BE2C (cell line): ENCODE results near the gene ERGIC3.

Source experiments
- DNase-seq: peaks from one replicate; pipeline ENCODE4 v3.0.0-alpha.2; 2020
- H3K27me3 ChIP-seq: fragments of 250-450 bp; sonication (Bioruptor Pico); 2 replicates; pipeline ENCODE4 v1.5.1; 2020; ENCODE audit warnings: mild to moderate bottlenecking
- H3K36me3 ChIP-seq: fragments of 250-450 bp; sonication (Bioruptor Pico); 2 replicates; pipeline ENCODE4 v1.5.1; 2020; ENCODE audit warnings: mild to moderate bottlenecking
- H3K4me1 ChIP-seq: fragments of 250-450 bp; sonication (Bioruptor Pico); 2 replicates; pipeline ENCODE4 v1.5.1; 2020
- H3K4me3 ChIP-seq: 2 replicates; pipeline ENCODE4 v1.5.1; 2011; ENCODE audit warnings: low read depth, low read length
- H3K9me3 ChIP-seq: fragments of 250-450 bp; sonication (Bioruptor Pico); 2 replicates; pipeline ENCODE4 v1.5.1; 2020
- CTCF ChIP-seq: IDR thresholded peaks from 2 replicates; pipeline ENCODE4 v1.5.1; 2012; ENCODE audit warnings: mild to moderate bottlenecking, low read depth, low read length

The ERGIC3 gene

DNA sequence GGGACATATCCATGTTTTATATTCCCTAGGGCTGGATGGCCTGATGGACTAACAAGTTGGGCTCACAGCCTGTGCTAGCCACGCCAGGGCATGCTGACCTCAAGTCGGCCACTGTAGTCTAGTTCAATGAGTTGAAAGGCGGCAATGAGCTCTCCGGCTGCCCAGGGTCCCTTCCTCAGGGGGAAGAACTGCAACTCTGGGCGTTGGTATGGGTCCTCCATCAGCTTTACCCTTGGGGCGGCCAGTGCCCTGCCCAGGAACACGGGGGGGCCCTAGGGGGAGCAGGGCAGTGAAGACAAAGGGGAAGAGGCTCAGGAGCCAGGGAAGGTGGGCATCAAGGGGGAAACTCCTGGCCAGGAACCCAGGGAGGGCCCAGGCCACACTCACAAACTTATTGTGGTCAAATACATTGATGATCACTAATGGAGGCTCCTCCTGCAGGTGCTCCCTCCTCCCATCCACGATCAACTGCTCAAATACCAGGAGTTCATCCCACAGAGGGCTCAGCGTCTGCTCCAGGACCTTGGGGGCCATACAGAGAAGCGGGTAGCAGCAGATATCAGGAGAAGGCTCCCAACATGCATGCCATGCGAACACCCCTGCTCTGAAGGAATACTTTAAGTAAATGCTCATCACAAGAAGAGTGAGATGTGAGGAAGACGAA lies 41.0 kb downstream of the ERGIC3 start:
- Histone ChIP-seq H3K9me3 (no peaks in the 10 kb centered on the region), H3K27me3 (no peaks in the 10 kb centered on the region), H3K4me3 (no peak overlapping the region), H3K4me1 (no peaks in the 10 kb centered on the region; the same call in 1 of the 2 replicates), H3K36me3 (no peaks in the 10 kb centered on the region)
- TF ChIP-seq CTCF: no peak
- DNase-seq: no peak

DNA sequence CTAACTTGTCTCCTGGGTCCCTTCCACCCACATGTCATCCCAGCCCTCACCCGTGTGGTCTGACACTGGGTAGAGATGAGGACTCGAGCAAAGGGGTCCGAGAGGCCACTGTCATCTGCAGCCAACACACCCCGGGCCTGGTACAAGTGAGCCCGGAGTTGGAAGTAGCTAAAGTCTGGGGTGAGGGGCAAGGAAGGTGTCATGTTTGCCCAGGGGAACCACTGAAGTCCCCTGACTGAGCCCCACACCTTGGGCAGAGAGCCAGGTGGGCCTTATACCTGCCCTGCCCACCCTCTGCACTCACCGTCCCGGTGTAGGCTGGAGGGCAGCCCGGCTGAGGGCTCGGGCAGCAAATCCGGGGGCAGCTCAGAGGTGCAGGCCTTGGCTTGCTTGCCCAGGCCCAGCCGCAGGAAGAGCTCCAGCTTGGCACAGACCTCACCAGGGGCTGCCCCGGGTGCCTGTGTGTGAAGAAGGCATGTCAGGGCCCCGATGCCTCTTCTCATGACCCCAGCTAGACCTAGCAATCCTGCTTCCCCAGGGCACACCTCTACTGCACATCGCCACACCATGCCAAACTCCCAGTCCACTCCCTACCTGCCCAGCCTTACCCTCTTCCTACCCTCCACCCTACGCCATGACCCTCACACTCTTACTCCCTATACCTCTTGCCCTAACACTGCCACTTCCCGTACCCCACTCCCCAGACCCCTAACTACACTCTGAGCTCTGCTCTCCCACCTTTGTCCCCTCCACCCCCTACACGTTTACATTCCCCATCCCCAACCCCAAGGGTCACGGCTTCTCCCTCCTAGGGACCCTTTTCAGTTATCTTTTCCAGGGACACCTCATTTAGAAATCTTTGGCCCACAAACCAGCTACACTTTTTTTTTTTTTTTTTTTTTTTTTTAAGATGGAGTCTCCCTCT lies 42.0 kb downstream of the ERGIC3 start:
- H3K4me1 ChIP-seq: no peaks in the 10 kb centered on the region; the same call in 1 of the 2 replicates
- TF ChIP-seq CTCF: no peak

DNA sequence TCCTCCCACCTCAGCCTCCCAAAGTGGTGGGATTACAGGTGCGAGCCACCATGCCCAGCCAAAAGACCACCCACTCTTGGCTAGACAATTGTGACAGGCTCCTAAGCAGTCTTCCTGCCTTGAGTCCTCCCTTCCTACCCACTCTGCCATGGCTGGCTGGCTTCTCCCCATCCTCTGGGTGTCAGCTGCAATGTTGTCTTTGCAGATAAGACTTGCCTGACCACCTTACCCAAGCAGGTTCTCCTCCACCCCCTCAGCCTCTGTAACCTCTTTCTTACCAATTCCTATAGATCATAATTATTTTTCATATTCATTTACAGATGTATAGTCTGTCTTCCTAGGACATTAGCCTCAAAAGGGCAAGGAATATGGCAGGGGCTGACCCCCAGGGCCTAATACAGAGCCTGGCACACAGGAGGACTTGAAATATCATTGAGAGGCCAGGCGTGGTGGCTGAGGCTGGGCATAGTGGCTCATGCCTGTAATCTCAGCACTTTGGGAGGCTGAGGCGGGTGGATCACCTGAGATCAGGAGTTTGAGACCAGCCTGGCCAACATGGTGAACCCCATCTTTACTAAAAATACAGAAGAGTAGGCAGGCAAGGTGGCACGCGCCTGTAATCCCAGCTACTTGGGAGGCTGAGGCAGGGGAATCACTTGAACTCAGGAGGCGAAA lies 45.0 kb downstream of the ERGIC3 start:
- TF ChIP-seq CTCF: no peak
- Histone ChIP-seq H3K36me3 (no peaks in the 10 kb centered on the region), H3K27me3 (no peaks in the 10 kb centered on the region), H3K4me1 (no peaks in the 10 kb centered on the region; the same call in 1 of the 2 replicates), H3K9me3 (no peaks in the 10 kb centered on the region), H3K4me3 (no peak overlapping the region)
- DNase-seq: no peak

More for the DNA sequence above, 42.0 kb downstream of the ERGIC3 start:
- H3K27me3 ChIP-seq: no peaks in the 10 kb centered on the region
- H3K36me3 ChIP-seq: no peaks in the 10 kb centered on the region
- H3K4me3 ChIP-seq: no peak overlapping the region
- no peak for DNase-seq
- H3K9me3 ChIP-seq: no peaks in the 10 kb centered on the region

DNA sequence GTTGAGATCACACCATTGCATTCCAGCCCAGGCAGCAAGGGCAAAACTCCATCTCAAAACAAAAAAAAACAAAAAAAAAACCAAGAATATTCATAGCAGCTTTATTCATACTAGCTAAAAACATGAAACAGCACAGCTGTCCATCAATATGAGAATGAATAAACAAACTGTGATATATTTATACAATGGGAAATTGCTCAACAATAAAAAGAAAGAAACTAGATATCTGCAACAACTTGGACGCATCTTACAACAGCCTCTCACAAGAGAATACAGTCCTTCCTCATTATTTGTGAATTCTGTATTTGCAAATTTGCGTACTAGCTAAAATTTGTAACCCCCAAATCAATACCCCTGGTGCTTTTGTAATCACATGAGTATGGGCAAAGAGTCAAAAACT lies 45.6 kb downstream of the ERGIC3 start:
- Histone ChIP-seq H3K27me3 (no peaks in the 10 kb centered on the region), H3K4me3 (no peak overlapping the region)

DNA sequence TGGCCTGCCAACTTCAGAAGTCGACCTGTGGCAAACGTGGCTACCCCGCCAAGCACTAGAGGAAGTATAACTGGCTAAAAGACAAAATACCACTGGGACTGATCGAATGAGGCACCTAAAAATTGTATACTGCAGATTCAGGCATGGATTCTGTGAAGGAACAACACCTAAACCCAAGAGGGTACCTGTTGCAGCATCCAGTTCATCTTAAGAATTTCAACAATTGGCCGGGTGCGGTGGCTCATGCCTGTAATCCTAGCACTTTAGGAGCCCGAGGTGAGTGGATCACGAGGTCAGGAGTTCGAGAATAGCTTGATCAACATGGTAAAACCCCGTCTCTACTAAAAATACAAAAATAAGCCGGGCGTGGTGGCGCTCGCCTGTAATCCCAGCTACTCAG lies 46.5 kb downstream of the ERGIC3 start:
- H3K4me1 ChIP-seq: no peaks in the 10 kb centered on the region; the same call in 1 of the 2 replicates
- no peak for DNase-seq
- no peaks in the 10 kb centered on the region for H3K9me3 ChIP-seq
- TF ChIP-seq CTCF: no peak
- no peaks in the 10 kb centered on the region for H3K27me3 ChIP-seq
- H3K36me3 ChIP-seq: no peaks in the 10 kb centered on the region
- H3K4me3 ChIP-seq: no peak overlapping the region

More for the DNA sequence above, 45.6 kb downstream of the ERGIC3 start:
- no peak for DNase-seq
- TF ChIP-seq CTCF: no peak
- H3K4me1 ChIP-seq: no peaks in the 10 kb centered on the region; the same call in 1 of the 2 replicates
- H3K36me3 ChIP-seq: no peaks in the 10 kb centered on the region
- no peaks in the 10 kb centered on the region for H3K9me3 ChIP-seq
